ENCODE measurements around the gene FAM241A.
"Not testable (repeated sequence)": the region's sequence is repeated elsewhere in the genome, so short reads cannot be mapped to it uniquely, and the experiment has no call there.

Gene FAM241A

GRCh38 chr4:112145326-112145789 is at the start of gene FAM241A:
Gene FAM241A (plus strand): TSS chr4:112145454. CDS start chr4:112145581, 127 bp downstream.
- DNase-seq: peak; percentile 31 to 64

DNA sequence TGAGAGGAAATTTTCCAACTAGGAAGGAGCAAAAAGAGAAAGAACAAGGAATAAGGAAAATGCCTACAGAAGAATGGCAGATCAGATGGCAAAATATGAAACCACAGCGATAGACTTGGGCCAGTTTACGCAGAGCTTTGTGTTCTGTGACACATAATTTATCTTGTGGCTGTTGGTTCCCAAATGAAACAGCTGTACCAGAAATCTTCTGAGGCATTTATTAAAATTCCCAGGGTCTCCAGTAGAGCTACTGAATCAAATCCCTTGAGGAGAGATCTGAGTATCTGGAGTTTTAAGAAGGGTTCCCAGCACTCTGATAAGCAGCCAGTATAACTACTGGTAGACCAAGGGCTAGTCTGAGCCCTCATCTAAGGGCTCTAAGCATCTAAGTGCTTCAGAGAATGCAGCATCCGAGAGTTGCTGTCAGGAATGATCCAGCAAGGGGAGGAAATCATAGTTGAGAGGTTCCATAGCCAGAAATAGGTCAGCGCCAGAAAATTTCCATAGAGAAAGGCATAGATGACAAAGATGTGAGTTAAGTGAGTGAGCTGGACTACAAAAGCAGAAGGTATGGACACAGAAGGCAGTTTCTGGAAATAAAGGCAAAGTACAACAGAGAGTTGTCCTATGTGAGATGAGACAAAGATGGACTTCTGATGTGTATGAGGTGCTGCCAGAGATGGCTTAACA is 46.3 kb upstream of the FAM241A start:
- no peak for DNase-seq

DNA sequence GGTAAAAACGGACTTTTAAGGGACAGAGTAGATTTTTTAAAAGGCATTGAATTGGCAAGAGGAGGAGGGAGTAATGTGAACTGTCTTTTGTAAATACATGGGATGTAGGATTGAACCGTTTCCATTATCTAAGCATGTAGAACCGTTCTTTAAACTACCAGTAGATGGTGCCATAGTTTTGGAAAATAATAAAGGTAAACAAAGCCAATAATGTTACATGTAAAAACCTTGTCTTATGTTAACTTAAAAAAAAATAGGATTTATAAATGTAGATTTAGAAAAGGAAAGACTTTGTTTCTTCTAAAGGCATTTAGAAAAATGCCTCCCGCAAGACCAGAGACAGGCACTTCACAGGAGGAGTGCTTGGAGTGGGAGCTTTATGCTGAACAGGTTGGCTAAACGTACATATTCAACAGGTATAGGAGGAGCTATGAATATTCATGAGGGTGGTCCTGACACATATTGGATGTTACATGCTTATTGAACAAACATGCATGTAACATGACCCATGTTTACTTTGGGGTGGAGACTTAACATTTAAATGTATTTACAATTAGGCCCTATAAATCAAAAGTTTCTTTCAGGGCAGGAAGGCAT is 45.5 kb upstream of the FAM241A start:
- DNase-seq: peak in 1 of 2 experiments; percentile 34

- DNase-seq: no peak
Observed at GRCh38 chr4:112102875-112103370, 42.3 kb upstream of the FAM241A start.

DNA sequence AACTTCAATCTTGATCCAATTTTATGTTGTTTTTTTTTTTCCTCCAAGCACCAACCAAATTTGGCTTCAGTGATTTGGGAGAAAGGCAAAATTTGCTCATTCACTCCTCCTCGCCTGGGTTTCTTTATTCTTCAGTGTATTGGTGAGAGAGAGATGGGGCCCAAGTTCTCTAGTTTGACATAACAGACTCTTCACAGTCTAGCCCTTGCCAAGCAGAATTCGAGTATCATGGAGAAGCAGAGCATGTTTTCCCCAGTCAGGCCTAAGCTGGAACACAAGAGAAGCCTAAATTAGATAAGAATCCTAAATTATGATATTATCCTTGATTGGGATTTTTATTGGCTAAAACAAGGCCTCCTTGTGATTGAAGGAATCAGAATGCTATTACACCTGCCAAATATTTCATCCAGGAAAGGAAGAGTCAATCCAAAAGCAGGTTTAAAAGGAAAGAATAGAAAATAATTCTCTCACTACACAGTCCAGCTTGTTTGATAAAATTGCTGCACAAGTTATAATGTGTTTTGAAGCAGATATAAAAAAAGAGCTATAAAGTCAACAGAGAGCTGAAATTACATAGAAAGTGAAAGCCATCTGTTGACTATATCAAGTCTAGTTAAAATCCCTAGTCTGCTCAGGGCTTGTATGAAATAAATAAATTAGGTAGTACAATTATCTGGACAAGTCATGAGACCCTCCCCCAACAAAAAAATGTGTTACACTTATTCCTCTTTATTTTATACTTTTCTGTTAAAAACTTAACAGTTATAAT is 39.9 kb upstream of the FAM241A start:
- DNase-seq: no peak

- no peak for DNase-seq
Observed at GRCh38 chr4:112109360-112110058, 35.7 kb upstream of the FAM241A start.

DNA sequence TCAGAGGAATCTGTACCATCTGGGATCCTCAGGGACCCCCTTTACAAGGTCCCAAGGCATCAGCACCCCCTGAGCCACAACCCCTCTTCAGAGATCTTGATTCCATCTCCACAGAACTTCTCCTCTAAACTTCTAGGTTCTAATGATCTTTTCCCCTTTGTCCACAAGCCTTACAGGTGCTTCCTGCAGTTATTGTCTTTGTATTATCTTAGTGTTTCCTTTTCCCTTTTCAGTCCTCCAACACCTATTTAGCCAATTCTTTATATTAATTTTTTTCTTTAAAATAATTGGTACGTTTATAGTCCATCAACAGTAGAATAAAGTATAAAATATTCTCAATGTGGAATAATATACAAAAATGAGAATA is 35.2 kb upstream of the FAM241A start:
- DNase-seq: no peak

GRCh38 chr4:112111306-112111705 is 33.9 kb upstream of the FAM241A start:
- DNase-seq: no peak

- not testable (repeated sequence) for DNase-seq
Observed at GRCh38 chr4:112112095-112112494, 33.2 kb upstream of the FAM241A start.

DNA sequence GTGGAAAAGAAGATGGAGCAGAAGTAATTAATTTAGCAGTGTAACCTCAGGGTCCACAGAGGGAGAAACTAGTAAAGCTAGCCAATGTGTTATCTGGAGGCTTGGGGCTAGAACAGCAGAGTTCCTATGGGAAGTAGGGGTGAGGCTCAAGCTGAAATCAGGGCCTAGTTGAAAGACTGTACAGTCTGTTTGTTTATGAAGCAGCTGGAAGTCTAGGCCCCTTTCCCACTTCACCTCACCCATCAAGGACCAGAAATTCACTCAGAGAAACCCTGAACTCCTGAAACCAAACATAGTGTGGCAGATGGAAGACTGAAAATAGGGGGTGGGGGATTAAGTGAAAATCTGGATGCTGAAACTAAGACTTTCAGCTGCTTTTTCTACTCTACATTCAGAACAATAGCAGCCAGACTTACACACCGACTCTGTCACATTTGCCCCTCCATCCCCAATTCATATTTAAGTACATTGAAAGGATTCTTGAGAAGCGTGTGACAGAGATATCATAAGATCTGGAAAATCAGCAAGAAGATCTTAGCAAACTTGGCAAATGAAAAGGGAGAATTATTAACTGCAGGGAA is 32.6 kb upstream of the FAM241A start:
- no peak for DNase-seq

- no peak for DNase-seq
Observed at GRCh38 chr4:112113864-112114263, 31.4 kb upstream of the FAM241A start.

DNA sequence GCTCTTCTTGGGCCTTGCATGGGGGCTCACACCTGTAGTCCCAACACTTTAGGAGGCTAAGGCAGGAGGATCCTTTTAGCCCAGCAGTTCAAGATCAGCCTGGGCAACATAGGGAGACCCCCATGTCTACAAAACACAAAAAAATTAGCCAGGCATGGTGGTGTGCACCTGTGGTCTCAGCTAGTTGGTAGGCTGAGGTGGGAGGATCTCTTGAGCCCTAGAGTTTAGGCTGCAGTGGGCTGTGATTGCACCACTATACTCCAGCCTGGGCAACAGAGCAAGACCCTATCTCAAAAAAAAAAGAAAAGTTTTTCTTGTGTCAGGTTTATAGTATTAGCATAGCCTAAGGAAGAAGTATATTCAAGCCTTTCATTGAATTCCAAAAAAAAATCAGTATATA is 30.8 kb upstream of the FAM241A start:
- no peak for DNase-seq

DNA sequence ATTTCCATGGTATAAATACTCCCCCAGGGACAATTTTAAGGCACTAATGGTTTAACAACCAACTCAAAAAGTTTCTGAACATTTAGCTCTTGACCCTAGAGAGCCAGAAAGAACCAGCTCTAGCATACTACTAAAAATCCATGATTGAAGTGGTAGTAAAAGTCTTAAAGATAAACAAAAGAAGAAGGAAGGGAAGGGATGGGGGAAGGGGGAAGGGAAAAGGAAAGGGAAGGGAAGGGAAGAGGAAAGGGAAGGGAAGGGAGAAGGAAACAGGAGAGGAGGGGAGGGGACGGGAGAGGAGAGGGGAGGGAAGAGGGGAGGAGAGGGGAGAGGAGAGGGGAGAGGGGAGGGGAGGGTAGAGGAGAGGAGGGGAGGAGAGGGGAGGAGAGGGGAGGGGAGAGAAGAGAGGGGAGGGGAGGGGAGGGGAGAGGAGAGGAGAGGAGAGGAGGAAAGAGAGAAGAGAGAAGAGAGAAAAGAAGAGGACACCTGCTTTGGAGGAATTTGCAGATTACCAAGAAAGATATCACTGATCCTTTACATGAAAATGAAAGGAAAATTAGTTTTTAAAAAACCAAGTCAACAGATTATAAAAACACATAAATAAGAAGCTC is 26.4 kb upstream of the FAM241A start:
- no peak for DNase-seq

GRCh38 chr4:112119353-112119783 is 25.9 kb upstream of the FAM241A start:
- DNase-seq: no peak

GRCh38 chr4:112120021-112120420 is 25.2 kb upstream of the FAM241A start:
- DNase-seq: no peak

DNA sequence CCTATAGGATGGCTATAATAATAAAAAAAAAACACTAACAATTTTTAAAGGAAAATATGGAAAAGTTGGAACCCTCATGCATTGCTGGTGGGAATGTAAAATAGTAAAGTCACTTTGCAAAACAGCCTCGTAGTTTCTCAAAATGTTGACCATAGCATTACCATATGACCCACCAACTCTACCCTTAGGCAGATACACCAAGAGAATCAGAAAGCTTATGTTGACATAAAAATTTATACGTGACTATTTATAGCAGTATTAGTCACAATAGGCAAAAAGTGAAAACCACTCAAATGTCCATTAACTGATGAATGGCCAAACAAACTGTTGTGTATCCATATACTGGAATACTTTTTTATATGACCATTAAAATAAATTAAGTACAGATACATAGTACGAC is 19.8 kb upstream of the FAM241A start:
- no peak for DNase-seq

GRCh38 chr4:112127048-112127637 is 18.1 kb upstream of the FAM241A start:
- no peak for DNase-seq

- no peak for DNase-seq
Observed at GRCh38 chr4:112127803-112128202, 17.5 kb upstream of the FAM241A start.

- no peak for DNase-seq
Observed at GRCh38 chr4:112128452-112128851, 16.8 kb upstream of the FAM241A start.

- no peak for DNase-seq
Observed at GRCh38 chr4:112130906-112131305, 14.3 kb upstream of the FAM241A start.

DNA sequence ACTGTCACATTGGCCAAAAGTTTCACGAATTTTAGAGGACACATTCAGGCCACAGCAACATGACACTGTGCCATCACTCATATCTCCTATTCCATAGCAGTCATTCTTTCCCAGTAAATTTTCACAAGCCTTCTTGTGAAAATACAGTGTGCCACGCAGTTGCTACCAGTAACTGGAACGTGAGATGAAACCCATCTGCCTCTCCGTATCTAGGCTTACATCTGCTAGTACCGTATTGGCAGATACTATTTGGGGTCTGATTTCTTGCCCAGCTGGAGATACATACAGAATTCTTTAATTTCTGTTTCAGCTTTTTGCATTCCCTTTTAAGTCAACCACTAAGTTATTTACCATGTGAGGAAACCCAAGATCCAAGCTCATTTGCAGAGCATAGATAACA is 8.7 kb upstream of the FAM241A start:
- no peak for DNase-seq

DNA sequence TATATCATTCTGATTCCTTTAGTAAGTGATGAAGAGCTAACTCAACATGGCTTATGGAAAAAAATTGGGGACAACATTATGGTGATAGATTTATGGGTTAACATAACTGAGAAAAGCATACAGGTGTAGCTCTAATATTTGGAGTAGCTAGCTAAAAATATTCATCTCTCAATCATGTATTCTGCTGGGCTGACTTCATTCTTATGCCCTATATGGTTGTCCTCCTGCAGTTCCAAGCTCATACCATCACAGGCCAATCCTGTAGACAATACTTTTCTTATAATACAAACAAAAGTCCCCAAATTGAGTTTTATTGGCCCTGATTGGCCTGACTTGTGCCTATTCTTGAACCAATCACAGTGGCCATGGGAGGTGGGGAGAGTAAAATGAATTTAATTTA is 6.7 kb upstream of the FAM241A start:
- no peak for DNase-seq
